Astrocyte of the cerebellum (primary cell): Measurements from ENCODE around the gene RNF220.

Experiments
- DNase-seq: peaks from one replicate; pipeline ENCODE4 v3.0.0-alpha.2; 2011; ENCODE audit warnings: low read depth
- H3K4me3 ChIP-seq: 2 replicates; pipeline ENCODE4 v1.5.1; 2011; ENCODE audit warnings: mild to moderate bottlenecking, low read depth, low read length, moderate library complexity
- in situ Hi-C: cut with HindIII; loops from 2 replicates; pipeline ENCODE4 v1.10.0; 2017; ENCODE audit warnings: low sequenced_read_pairs
- TF ChIP-seq, protein P1 (sequence below): IDR thresholded peaks from 2 replicates; pipeline ENCODE4 v1.5.1; 2012; ENCODE audit warnings: low read length, low read depth, moderate library complexity, mild to moderate bottlenecking; ENCODE audit errors: missing control alignments

RNF220 gene

DNA sequence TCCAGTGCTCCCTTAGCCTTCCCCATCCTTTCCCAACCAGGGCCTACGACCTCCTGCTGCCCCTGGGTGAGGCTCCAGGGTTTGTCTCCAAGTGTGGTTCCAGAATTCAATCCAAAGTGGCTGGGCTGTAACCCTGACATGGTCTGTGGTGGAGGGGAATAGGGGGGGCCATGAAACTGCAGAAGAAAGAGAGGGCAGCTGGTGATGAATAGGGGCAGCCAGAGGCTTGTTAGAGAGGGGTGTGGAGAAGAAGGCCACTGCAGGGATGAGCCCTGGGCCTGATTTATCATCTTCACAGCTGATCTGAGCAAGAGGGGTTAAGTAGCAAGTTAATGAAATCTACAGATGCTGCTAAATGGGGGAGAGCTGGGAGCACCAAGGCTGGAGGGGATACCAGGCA lies 37.1 kb upstream of the RNF220 start:
- TF ChIP-seq, protein P1, sequence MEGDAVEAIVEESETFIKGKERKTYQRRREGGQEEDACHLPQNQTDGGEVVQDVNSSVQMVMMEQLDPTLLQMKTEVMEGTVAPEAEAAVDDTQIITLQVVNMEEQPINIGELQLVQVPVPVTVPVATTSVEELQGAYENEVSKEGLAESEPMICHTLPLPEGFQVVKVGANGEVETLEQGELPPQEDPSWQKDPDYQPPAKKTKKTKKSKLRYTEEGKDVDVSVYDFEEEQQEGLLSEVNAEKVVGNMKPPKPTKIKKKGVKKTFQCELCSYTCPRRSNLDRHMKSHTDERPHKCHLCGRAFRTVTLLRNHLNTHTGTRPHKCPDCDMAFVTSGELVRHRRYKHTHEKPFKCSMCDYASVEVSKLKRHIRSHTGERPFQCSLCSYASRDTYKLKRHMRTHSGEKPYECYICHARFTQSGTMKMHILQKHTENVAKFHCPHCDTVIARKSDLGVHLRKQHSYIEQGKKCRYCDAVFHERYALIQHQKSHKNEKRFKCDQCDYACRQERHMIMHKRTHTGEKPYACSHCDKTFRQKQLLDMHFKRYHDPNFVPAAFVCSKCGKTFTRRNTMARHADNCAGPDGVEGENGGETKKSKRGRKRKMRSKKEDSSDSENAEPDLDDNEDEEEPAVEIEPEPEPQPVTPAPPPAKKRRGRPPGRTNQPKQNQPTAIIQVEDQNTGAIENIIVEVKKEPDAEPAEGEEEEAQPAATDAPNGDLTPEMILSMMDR = no peak
- in situ Hi-C loops = no loop called here
- no peak overlapping the region for H3K4me3 ChIP-seq
- DNase-seq = no peak

DNA sequence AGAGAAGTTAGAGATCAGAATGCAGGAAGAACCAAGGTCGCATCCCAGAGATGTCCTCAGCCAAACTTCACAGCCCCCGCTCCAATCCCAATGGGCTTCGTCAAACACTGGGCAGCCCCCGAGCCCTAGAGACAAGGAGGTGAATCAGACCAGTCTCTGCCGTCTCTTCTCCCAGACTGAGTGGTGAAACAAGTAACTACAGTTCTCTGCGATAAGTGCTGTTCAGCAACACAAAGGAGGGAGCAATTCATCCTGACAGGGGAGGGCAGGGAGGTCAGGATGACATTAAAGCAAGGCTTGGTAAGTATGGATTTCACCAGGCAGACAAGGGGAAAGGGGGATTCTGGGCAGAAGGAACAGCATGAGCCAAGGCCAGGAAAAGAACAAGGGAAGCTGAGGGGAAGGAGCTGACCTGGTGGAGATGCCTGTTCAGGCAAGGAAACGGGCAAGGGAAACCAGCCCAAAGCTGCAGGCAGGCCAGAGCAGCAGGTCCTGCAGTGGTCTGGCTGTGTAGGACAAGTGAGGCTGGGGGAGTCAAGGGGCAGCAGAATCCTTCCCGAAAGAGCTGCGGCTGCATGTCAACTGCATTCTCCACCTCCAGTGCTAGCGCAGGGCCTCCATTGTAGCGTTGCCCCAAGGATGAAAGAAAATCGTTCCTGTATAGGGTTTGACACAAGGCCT lies 36.4 kb upstream of the RNF220 start:
- TF ChIP-seq, protein P1 = no peak
- H3K4me3 ChIP-seq = no peak overlapping the region
- DNase-seq = no peak

DNA sequence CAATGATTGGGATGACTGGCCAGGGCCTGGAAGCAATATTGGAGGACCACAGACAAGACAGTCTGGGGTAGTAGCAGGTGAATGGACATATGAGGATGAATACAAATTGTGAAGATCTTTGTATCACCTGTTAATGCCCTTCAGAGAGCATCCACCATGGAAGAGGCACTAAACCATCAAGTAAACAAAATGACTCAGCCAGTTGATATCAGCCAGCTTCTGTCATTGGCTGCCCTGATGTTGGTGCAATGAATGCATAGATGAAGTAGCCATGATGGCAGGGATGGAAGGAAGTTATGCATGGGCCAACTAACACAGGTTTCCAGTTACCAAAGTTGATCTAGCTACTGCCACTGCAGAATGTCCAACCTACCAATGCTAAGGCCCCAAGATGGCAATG lies 33.8 kb upstream of the RNF220 start:
- TF ChIP-seq, protein P1 = no peak
- no peak overlapping the region for H3K4me3 ChIP-seq
- DNase-seq = no peak
- in situ Hi-C loops = no loop called here

More for the DNA sequence above, 36.4 kb upstream of the RNF220 start:
- in situ Hi-C loops = no loop called here

DNA sequence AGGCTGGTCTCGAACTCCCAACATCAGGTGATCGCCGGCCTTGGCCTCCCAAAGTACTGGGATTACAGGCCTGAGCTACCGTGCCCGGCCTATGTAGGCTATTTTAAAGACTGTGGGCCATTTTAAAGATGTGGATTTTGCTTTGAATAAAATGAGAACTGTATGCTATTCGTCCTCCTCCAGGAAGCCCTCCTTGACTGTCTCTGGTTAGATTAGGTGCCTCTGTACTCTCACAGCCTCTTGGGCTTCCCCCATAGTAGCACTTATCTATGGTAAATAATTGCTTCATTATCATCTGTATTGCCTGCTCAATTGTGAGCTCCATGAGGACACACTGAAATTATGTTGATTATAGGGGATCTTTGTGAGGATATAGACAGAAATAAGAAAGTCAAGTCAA lies 29.5 kb upstream of the RNF220 start:
- TF ChIP-seq, protein P1 = no peak
- H3K4me3 ChIP-seq = no peak overlapping the region
- DNase-seq = no peak
- in situ Hi-C loops = no loop called here

DNA sequence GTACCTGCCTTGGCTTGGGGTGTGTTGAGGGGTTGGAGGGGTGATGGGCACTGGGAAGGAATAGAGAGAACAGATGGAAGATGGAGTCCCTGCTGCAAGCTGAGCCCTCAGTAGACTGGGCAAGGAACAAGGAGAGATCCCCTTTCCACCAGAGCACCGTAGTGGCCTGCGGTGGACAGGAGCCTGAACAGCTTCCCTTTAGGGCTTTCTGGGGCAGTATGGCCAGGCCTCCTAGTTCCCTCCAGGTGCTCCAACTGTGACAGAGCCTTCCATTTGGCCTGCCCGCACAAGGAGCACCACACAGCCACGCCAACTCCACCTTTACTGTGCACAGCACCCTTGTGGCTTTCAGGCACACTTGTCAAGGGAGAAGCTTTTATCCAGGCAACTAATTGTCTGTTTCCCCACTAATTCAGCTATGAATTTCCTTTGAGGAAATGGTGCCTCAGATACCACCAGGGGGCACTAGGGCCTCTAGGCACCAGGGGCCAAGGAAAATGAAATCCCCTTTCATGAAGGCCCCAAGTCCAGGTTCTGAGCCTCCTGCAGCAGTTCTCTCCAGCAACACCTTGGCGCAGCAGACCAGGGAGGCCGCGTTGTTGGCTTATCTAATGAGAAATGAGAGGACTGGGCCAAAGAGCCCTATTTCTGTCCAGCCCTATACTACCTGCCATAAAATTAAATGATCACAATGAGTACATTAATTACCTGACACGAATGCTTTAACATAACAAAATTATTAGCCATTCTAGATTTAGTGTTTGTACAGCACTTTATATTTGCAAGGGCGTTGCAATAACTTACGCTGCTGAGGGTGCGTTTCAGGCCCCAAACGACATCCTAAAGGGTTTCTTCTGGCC lies 26.9 kb upstream of the RNF220 start:
- in situ Hi-C loops = no loop called here
- peak; percentile 18 for DNase-seq
- TF ChIP-seq, protein P1 = peak; percentile 74
- no peak overlapping the region for H3K4me3 ChIP-seq

DNA sequence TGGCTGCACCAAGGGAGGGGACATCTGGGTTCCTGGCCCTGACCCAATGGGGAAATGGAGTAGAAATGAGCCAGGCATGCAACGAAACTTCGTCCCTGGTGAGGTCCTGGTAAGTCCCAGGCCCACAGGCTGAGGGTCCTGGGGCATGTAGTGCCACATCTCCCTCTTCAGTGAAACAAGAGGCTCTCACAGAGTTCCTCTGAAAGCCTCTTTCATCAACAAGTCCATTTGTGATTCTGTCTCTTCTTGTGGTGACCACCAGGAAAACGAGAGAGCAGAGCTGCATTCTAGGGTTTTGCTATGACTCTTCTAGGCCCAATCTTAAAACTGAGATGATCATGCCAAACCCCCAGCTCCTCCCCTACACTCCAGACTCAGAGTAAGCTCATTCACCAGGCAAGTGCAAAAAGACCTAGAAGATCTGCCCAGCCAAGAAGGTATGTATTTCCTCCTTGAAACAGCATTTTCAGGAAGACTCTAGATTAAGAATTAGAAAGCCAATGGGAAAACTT lies 24.3 kb upstream of the RNF220 start:
- TF ChIP-seq, protein P1 = no peak
- DNase-seq = no peak
- in situ Hi-C loops = no loop called here
- no peak overlapping the region for H3K4me3 ChIP-seq
